Iris pigment epithelial cell (primary cell): ENCODE data around the gene ZNF35.
"Not testable (repeated sequence)": the region's sequence is repeated elsewhere in the genome, so short reads cannot be mapped to it uniquely, and the experiment has no call there.

Experiments used
- DNase-seq: peaks from one replicate; pipeline ENCODE4 v3.0.0-alpha.2; 2011; ENCODE audit warnings: low read depth

The ZNF35 gene

DNA sequence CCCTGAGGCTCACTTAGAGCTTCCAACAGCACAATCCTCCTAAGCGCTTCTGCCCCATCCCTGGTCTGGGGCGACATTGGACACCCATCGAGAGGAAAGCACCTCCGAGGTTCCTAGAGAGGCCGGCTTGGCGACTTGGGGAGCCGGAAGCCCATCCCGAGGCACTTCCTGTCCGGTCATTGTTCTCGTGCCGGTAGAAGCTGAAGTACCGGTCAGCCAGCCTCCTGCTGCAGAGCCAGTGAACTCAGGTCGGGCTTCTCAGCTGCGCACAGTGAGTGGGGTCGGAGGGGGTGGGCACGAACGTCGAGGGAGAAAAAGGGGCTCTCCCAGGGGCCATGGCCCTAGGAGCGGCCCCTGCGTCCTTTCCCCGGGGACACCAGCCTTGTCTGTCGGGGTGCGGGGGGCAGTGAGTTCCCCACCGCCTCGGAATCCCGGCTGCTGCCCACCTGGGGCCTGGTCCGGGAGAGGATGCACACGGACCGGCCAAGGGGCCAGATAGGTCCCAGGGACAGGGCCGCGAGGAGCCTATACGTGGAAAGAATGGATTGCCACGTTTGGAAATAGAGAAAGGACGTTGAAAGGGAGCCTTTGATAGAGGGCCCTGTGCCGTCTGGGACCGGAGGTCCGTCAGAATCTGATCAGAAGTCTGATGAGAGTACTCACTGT is at the start of gene ZNF35:
Gene ZNF35 (plus strand): TSS at position 169 of the 666 bp plus-strand sequence. CDS start 2,336 bp downstream, outside the sequence.
- peak; percentile 92 for DNase-seq

GRCh38 chr3:44601749-44602148 is 46.8 kb upstream of the ZNF35 start:
- no peak for DNase-seq

DNA sequence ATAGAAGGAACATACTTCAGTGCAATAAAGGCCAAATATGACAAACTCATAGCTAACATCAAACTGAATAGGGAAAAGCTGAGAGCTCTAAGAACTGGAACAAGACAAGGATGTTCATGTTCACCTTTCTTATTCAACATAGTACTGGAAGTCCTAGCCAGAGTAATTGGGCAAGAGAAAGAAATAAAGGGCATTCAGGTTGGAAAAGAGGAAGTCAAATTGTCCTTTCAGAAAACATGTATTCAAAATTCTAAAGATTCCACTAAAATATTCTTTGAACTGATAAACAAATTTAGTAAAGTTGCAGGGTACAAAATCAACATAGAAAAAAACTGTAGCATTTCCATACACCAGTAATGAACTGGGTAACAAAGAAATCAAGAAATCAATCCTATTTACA is 35.9 kb upstream of the ZNF35 start:
- DNase-seq = no peak

- peak; percentile 79 for DNase-seq
These were observed 23.6 kb upstream of the ZNF35 start, which contains the start of gene ZNF197 for GRCh38 chr3:44624749-44625480. ZNF197 (plus strand) TSS chr3:44625036; CDS start chr3:44629155, 4,119 bp downstream.

DNA sequence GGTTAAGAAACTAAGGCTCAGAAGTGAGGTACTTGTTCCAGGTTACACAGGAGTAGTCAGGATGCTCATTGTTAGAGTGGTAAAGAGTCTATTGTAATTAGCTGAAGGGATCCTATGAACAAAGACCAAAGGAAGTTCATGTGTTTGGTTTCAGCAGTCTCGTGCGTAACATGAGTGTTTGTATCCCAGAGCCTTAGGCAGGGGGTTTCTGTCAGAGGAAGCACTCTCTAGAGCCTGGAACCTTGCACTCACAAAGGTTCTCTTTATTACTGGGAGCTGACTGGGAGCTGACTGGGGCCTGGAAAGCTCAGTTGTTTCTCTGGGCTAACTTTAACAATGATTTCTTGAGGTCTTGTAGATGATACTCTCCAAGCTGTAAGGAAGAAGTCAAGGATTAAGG is 19.8 kb upstream of the ZNF35 start:
- no peak for DNase-seq

DNA sequence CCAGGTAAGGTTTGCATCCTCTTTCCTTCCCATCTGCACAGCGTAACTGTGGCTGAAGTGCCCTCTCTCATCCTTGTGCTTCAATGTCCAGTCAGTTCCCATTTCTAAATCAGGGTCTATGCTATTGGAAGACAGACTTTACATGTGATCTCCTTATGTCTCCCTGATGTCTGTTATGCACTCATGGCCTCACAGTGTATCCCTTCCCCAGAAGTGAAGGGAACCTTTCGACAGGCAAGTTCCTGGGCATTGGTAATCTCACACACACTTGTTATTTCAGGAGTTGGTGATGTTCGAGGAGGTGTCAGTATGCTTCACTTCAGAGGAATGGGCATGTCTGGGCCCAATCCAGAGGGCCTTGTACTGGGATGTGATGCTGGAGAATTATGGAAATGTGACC is 16.3 kb upstream of the ZNF35 start:
- no peak for DNase-seq

GRCh38 chr3:44642337-44642736 is 6.2 kb upstream of the ZNF35 start:
- DNase-seq = no peak

- DNase-seq = no peak
These were observed 5.5 kb upstream of the ZNF35 start for GRCh38 chr3:44643024-44643423.

GRCh38 chr3:44647771-44648170 is 761 bp upstream of the ZNF35 start:
- no peak for DNase-seq

DNA sequence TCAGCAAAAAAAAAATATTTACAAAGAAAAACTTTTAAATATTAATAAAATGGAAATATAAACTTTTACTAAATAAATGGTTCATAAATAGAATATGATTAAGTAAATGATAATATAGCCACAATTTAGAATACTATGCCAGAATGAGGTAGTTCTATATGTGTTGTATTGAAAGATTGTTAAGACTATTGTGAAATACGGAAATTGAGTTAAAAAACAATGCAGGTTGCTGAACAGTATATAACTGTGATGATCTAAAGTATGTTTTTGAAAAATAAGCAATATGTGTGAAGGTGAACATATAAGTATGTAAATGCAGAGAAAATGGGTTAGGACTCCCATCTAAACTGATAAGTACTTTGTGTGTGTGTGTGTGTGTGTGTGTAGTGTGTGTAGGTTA is 1.2 kb downstream of the ZNF35 start:
- no peak for DNase-seq

DNA sequence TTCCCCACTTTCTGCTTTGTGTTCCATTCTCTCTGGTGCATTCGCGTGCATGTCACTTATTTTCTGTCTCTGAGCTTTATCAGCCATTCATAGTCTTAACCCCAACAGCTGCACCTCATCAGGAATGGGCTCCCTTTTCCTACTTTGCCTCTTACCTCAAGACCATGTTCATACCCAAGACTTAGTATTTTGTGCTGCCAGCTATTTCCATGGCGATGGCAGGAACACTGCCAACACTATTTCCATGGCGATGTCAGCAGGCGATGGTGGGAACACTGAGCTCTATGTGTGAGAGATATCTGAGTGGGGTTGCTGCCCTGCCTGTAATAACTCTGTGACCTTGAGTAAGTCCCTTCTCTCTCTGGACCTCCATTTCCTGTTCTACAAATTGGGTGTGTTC is 5.5 kb downstream of the ZNF35 start:
- DNase-seq = no peak

DNA sequence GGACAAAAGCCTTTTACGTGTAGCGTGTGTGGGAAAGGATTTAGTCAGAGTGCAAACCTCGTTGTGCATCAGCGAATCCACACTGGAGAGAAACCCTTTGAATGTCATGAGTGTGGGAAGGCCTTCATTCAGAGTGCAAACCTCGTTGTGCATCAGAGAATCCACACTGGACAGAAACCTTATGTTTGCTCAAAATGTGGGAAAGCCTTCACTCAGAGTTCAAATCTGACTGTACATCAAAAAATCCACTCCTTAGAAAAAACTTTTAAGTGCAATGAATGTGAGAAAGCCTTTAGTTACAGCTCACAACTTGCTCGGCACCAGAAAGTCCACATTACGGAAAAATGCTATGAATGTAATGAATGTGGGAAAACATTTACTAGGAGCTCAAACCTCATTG is 10.5 kb downstream of the ZNF35 start:
- no peak for DNase-seq

DNA sequence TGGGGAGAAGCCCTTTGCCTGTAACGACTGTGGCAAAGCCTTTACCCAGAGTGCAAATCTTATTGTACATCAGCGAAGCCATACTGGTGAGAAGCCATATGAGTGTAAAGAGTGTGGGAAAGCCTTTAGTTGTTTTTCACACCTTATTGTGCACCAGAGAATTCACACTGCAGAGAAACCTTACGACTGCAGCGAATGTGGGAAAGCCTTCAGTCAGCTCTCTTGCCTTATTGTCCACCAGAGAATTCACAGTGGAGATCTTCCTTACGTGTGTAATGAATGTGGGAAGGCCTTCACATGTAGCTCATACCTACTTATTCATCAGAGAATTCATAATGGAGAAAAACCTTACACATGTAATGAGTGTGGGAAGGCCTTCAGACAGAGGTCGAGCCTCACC is 10.9 kb downstream of the ZNF35 start:
- DNase-seq = no peak

DNA sequence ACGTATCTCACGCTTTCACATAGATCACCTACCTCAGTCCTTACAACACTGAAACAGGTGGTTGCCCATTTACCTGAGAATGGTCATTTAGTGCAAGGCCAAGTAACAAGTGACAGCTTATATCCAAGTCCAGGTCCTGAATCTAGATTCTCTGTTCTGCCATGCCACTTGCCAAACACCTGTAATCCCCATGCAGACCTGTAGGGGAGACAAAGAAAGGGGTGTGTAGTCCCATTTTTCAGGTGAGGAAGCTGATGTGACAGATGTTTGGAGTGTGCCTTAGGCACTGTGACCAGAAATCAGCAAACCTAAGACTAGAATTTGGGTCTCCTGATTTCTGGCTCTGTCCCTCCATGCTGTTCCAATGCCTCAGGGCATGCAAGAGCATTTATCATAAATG is 12.7 kb downstream of the ZNF35 start:
- no peak for DNase-seq

DNA sequence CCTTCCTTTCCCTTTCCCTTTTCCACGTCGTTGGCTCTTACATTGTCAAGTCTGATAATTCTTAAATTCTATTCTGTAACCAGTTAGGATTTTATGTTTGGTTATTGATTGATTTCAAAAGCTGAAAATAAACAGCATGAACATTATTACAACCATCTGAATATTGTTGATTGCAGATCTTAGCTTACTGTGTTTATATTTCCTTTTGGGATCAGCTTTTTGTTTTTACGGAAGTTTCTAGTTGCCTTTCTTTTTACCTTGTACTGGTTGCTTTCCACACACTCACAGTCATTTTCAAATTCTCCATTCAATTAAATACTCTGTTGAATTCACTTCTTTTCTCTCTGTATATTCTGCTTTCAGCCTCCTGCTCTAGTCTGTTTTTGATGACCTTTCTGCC is 16.6 kb downstream of the ZNF35 start:
- DNase-seq = no peak

DNA sequence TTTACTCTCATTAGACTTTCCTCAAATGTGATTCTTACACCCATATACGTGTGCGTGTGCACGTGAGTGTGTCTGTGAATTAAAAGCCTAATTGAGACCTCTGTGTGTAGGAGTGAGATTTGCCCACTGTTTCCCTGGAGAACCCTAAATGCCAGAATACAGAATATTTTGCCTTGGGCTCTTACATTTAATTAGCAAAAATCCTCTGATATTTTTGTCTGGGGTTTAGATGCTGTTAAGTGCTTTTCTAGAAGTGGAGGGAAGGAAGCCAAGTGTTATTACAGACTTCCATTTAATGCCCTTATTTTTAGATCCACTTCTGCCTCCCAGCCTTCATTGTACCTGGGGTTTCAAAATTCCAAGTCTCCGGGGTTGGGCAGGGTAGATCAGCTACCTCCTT is 17.8 kb downstream of the ZNF35 start:
- DNase-seq = no peak

DNA sequence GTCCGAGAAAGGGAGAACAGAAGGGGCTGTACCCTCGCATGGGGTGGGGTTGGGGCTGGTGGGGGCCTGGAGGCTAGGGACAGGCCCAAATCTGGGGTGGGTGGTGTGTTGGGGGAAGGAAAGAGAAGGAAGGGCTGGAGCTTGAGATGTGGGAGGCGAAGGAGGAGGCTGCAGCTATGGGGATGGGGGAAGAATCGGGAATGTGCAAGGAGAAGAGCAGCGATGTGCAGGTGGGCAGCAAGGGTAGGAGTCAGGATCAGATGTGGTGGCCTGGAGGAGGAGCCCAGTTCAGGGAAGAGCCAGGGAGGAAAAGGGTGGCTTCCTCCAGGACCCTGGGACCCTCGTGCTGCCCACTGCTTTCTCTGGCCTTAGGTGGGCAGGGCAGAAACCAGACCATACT is 21.2 kb downstream of the ZNF35 start:
- no peak for DNase-seq

DNA sequence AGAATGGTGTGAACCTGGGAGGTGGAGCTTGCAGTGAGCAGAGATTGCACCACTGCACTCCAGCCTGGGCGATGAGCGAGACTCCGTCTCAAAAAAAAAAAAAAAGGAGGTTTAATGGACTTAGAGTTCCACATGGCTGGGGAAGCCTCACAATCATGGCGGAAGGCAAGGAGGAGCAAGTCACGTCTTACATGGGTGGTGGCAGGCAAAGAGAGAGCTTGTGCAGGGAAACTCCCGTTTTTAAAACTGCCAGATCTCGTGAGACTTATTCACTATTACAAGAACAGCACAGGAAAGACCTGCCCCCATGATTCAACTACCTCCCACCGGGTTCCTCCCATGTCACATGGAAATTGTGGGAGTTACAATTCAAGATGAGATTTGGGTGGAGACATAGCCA is 24.9 kb downstream of the ZNF35 start:
- not testable (repeated sequence) for DNase-seq

DNA sequence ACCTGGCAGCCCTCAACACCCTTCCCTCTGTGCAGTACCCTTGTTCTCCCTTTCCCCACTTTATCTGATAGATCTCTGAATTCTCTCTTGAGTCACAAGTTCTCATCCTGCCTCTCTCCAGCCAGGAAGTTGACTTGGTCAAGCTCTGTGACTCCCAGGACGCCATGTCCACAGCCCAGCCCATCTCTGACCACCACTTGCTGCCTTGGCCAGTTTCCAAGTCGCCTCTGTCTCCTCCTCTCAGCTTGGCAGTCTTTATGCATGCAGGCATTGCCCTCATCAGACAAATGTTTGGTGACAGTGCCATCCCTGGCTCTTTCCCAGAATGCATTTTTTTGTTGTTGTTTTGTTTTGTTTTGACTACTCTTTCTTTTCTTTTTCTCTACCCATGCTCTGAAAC is 25.7 kb downstream of the ZNF35 start:
- no peak for DNase-seq

DNA sequence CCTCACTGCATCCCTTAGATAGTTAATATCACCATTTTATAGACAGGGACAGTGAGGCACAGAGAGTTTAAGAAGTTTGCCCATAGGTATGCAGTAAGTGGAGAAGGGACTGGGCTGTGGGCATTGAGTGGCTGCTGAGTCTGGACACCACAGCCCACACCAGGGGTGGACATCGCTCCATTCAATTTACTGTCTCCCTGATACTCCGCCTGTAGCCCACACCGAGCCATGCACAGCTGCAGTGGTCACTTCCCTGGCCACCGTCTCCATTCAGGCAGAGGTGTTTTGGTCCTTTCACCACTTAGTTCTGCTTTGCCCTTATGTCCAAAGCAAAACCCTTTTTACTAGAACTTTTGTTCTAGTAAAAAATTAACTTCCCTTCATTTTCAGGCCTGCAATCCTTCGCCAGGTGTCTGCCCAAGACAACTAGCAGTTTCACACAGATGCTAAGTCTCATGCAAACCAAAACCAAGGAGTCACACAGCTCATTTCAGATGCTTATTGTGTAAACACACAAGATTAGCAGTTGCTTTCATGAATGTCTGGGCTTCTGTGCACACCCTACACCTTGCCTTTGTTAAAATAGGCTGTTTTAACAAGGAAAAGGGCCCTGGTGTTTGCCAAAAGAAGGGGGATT is 30.1 kb downstream of the ZNF35 start:
- no peak for DNase-seq

- no peak for DNase-seq
These were observed 32.5 kb downstream of the ZNF35 start for GRCh38 chr3:44680921-44681455.

DNA sequence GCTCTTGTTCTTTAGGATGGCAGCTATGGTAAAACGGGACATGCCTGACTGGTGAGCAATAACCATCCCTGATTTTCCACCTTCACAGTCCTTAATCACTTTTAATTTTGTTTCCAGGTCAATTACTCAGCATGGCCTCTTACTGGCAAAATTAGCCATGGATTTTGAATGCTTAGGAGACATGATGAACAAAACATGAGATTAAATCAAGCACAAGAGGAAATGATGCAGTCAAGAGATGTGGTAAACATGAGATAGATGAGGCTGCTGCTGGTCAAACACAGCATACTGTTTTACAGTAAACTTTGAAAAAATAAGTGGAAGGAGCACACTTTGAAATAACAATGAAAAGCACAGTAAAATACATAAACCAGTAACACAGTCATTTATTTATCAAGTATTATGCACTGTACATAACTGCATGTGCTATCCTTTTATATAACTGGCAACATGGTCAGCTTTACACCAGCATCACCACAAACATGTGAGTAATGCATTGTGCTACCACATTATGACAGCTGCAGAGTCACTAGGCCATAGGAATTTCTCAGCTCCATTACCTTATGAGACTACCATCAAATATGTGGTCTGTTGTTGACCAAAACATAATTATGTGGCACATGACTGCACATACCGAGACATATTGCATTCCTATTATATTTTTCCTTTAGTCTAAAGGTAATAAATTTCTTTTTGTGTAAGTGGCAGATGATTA is 33.8 kb downstream of the ZNF35 start:
- DNase-seq = peak; percentile 53
